Epithelial cell of proximal tubule (primary cell): Measurements from ENCODE around the gene KRTAP1-3. TPM values are rescaled to one million over a fixed set of nuclear protein-coding genes. Genes with fewer than 3 reads are reported as not detected.
"Not testable (repeated sequence)": the region's sequence is repeated elsewhere in the genome, so short reads cannot be mapped to it uniquely, and the experiment has no call there.

Experiments used
- DNase-seq: peaks from one replicate; pipeline ENCODE4 v3.0.0-alpha.2; 2011; ENCODE audit warnings: low read depth
- H3K4me3 ChIP-seq: 2 replicates; pipeline ENCODE4 v1.5.1; 2011; ENCODE audit warnings: low read depth, mild to moderate bottlenecking, low read length
- total RNA-seq: library from RNA; depleted of rRNA; stranded (reverse); fragments of >200 nt; gene quantifications from 2 replicates; pipeline ENCODE4 v1.2.3, GENCODE V29; 2015
- TF ChIP-seq, protein P1 (sequence below): conservative IDR thresholded peaks from 2 replicates; pipeline ENCODE4 v1.5.1; 2012; ENCODE audit warnings: low read depth, mild to moderate bottlenecking, low read length

KRTAP1-3 gene, protein sequence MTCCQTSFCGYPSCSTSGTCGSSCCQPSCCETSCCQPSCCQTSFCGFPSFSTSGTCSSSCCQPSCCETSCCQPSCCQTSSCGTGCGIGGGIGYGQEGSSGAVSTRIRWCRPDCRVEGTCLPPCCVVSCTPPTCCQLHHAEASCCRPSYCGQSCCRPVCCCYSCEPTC
- total RNA-seq: not detected in 2 replicates

DNA sequence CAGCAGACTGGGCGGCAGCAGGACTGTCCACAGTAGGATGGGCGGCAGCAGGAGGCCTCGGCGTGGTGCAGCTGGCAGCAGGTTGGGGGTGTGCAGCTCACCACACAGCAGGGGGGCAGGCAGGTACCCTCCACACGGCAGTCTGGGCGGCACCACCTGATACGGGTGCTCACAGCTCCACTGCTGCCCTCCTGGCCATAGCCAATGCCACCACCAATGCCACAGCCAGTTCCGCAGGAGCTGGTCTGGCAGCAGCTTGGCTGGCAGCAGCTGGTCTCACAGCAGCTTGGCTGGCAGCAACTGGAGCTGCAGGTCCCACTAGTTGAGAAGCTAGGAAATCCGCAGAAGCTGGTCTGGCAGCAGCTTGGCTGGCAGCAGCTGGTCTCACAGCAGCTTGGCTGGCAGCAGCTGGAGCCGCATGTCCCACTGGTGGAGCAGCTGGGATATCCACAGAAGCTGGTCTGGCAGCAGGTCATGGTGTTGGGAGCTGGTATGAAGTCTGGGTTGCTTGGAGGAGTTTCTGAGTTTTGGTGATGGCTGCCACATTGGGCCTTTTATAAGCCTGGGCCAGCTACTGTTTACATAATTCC is at the start of gene KRTAP1-3:
TSS of gene KRTAP1-3 (minus strand) at position 529 of the 590 bp plus-strand sequence. CDS start at position 476, 53 bp downstream.
- not testable (repeated sequence) for DNase-seq, H3K4me3 ChIP-seq

DNA sequence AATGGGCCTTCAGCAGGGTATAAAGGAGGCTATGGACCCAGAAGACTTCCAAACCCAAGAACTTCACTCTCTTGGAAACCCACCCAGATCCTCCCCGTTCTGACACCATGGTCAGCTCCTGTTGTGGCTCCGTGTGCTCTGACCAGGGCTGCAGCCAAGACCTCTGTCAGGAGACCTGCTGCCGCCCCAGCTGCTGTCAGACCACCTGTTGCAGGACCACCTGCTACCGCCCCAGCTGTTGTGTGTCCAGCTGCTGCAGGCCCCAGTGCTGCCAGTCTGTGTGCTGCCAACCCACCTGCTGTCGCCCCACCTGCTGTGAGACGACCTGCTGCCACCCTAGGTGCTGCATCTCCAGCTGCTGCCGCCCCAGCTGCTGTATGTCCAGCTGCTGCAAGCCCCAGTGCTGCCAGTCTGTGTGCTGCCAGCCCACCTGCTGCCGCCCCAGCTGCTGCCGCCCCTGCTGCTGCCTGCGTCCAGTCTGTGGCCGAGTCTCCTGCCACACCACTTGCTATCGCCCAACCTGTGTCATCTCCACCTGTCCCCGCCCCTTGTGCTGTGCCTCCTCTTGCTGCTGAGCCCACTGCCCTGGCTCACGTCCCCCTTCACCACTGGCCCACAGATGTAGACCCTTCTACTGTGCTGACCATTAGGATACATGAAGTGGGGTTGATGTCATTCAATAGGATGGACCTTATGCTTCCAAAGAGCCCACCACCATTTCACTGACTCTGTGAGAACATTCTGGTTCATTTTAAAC is 49.6 kb upstream of the KRTAP1-3 start, which contains the start of gene KRTAP4-7:
TSS of gene KRTAP4-7 (plus strand) at position 51 of the 757 bp plus-strand sequence. CDS start at position 108, 57 bp downstream.
- not testable (repeated sequence) for DNase-seq, H3K4me3 ChIP-seq

DNA sequence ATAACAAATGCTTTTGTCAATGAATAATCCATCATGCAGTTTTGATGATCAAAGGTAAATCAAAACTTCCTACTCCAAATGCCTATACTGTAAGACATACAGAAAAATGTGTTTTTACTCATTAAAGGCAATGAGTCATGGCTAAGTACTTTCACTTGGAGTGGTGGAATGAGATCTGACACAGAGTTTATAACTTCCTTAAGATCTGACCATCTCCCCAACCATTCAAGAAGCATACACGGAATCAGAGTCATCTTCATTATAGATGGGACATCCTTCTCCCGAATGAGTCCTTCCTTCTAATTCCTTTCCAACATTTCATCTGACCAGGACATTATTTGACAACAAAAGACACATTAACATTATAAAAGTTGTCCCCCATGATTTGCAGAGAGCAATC is 48.8 kb upstream of the KRTAP1-3 start:
- not testable (repeated sequence) for H3K4me3 ChIP-seq, DNase-seq

DNA sequence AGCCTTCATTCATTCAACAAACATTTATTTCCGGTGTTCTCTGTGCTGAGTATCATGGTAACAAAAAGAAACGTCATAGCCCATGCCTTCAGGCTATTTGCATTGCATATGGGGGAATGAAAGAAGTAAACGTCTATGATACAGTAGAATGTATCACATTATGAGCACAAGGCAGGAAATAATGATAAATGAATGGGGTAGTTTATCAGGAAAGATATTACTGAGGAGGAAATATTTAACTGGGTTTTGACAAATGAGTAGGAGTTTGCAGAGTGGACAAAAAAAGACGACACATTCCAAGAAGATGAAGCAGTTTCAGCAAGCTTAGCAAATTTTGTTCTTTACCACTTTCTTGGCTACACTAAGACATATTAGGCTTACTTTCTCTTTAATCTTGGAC is 48.0 kb upstream of the KRTAP1-3 start:
- DNase-seq: no peak
- H3K4me3 ChIP-seq: no peak overlapping the region
- TF ChIP-seq, protein P1, sequence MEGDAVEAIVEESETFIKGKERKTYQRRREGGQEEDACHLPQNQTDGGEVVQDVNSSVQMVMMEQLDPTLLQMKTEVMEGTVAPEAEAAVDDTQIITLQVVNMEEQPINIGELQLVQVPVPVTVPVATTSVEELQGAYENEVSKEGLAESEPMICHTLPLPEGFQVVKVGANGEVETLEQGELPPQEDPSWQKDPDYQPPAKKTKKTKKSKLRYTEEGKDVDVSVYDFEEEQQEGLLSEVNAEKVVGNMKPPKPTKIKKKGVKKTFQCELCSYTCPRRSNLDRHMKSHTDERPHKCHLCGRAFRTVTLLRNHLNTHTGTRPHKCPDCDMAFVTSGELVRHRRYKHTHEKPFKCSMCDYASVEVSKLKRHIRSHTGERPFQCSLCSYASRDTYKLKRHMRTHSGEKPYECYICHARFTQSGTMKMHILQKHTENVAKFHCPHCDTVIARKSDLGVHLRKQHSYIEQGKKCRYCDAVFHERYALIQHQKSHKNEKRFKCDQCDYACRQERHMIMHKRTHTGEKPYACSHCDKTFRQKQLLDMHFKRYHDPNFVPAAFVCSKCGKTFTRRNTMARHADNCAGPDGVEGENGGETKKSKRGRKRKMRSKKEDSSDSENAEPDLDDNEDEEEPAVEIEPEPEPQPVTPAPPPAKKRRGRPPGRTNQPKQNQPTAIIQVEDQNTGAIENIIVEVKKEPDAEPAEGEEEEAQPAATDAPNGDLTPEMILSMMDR: no peak

DNA sequence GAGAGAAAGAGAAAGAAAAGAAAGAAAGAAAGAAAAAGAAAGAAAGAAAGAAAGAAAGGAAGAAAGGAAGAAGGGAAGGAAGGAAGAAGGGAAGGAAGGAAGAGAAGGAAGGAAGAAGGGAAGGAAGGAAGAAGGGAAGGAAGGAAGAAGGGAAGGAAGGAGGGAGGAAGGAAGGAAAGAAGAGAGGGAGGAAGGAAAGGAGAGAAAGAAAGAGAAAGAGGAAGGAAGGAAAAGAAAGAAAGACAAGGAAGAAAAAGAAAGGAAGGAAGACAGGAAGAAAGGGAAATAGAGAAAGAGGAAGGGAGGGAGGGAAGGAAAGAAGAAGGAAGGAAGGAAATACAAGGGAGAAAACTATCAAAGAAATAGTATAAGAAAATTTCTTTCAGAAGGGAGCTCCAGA is 42.1 kb upstream of the KRTAP1-3 start:
- H3K4me3 ChIP-seq: no peak overlapping the region
- DNase-seq: no peak
- TF ChIP-seq, protein P1: no peak

DNA sequence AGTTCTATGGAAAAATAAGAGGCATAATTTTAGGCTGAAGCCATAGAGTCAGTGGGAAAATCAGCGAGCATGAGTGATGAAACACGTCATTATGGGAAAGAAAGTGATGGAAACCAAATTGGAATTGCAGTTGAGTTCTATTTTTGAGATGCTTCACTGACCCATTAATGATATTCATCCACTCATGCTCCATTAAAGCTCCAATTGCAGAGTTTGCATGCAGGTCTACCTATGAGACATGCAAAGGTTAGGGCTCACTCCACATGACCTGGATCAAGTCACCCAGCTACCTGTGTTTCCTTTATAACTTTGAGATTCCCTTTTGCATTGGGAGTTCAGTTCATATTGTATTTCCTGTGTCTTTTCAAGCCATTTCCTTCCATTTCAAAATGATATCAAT is 39.0 kb upstream of the KRTAP1-3 start:
- DNase-seq: no peak
- no peak overlapping the region for H3K4me3 ChIP-seq
- TF ChIP-seq, protein P1: no peak

DNA sequence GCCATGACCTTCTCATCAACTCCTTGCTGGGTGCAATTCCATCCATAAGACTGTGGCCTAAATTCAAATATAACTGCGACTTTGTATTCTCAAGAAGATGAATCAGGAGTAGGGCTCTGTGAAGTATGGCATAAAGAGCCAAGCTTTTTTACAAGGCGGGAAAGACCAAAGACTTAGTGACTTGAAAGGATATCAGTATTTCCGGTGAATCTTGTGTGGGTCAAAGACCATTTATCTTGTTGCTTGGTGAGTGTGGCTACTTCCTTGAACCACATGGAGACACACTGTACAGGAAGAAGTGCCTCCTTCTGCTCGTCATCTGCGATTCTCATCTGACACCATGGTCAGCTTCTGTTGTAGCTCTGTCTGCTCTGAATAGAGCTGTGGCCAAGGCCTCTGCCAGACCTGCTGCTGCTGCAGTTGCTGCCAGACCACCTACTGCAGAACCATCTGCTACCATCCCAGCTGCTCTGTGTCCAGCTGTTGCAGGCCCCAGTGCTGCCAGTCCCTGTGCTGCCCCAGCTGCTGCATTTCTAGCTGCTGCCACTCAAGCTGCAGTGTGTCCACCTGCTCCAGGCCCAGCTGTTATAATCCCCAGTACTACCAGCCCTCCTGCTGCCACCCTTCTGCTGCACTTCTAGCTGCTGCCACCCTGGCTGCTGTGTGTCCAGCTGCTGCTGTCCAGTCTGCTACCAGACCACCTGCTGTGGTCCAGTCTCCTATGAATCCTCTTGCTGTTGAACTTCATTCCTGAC is 37.1 kb upstream of the KRTAP1-3 start:
- no peak for DNase-seq
- TF ChIP-seq, protein P1: no peak
- H3K4me3 ChIP-seq: no peak overlapping the region

DNA sequence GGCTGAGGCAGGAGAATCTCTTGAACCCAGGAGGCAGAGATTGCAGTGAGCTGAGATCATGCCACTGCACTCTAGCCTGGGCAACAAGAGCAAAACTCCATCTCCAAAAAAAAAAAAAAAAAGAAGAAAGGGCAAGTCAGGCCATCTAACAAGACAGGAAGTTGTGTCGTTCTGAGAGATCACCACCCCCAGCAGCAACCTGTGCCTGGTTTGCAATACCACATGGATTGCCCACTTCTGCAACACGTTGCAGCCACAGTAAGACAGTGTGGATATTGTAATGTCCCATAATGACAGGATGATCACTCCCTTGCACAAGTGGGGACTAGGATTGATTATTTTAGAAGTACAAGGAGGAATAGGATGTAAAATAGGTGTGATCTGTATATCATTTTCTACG is 34.4 kb upstream of the KRTAP1-3 start:
- no peak for DNase-seq
- no peak overlapping the region for H3K4me3 ChIP-seq
- TF ChIP-seq, protein P1: no peak
